K562 (cell line): ENCODE data around the gene IPO13. TPM values are rescaled to one million over a fixed set of nuclear protein-coding genes. Genes with fewer than 3 reads are reported as not detected.
A peak's percentile ranks its signal among the peaks of the same experiment; 100 is the strongest.

Experiments
- ARID2 ChIP-seq: fragments of 450-650 bp; IDR thresholded peaks from 2 replicates; pipeline ENCODE4 v1.6.1; 2017; ENCODE audit warnings: antibody characterized with exemption, mild to moderate bottlenecking
- ARNT ChIP-seq, 2 experiments: fragments of 450-650 bp; IDR thresholded peaks; 2 replicates each; pipeline ENCODE4 v1.6.1; 2016; ENCODE audit warnings: mild to moderate bottlenecking in 1 of 2
- BHLHE40 ChIP-seq: IDR thresholded peaks from 2 replicates; pipeline ENCODE4 v1.6.1; 2011; ENCODE audit warnings: low read length, improper control_type of control experiment
- CBX3 ChIP-seq, 2 experiments: IDR thresholded peaks; 1 replicate in 1 of 2; 2 replicates in 1 of 2; pipeline ENCODE4 v1.6.1; 2012; ENCODE audit warnings: inconsistent platforms in 2 of 2, low read length in 2 of 2, borderline replicate concordance in 1 of 2, control low read depth in 1 of 2
- CTCF ChIP-seq, 3 experiments: IDR thresholded peaks in 2 of 3; conservative IDR thresholded peaks in 1 of 3; 2 replicates each; pipeline ENCODE4 v1.5.1; 2011 to 2012; ENCODE audit warnings: low read length in 3 of 3, mild to moderate bottlenecking in 3 of 3, control low read depth in 2 of 3, improper control_type of control experiment in 1 of 3, inconsistent platforms in 1 of 3, low read depth in 1 of 3, mixed read lengths in 1 of 3, moderate library complexity in 1 of 3; ENCODE audit not compliant: insufficient read depth in 2 of 3
- GTF2A2 ChIP-seq: IDR thresholded peaks from 2 replicates; pipeline ENCODE4 v1.6.1; 2016; ENCODE audit warnings: mild to moderate bottlenecking, missing genetic modification characterization, missing compliant biosample characterization
- HMBOX1 ChIP-seq: sonication (generic); IDR thresholded peaks from 2 replicates; pipeline ENCODE4 v1.6.1; 2016
- MAFF ChIP-seq: IDR thresholded peaks from 2 replicates; pipeline ENCODE4 v1.6.1; 2012; ENCODE audit warnings: low read length, improper control_type of control experiment
- NRF1 ChIP-seq, 2 experiments: fragments of 450-650 bp; IDR thresholded peaks in 1 of 2; conservative IDR thresholded peaks in 1 of 2; 2 replicates each; pipeline ENCODE4 v1.6.1; 2014; ENCODE audit warnings: mild to moderate bottlenecking in 2 of 2
- PREB ChIP-seq: sonication (generic); formaldehyde crosslinking; IDR thresholded peaks from 2 replicates; pipeline ENCODE4 v1.8.1; 2023; ENCODE audit warnings: mild to moderate bottlenecking, missing genetic modification reagents
- RAD21 ChIP-seq, 2 experiments: fragments of 250-450 bp in 1 of 2; fragments of 450-650 bp in 1 of 2; sonication (Bioruptor Pico) in 1 of 2; formaldehyde crosslinking in 1 of 2; IDR thresholded peaks in 1 of 2; conservative IDR thresholded peaks in 1 of 2; 2 replicates each; pipeline versions ENCODE4 v1.4.0 to v1.8.0; 2020 to 2022; ENCODE audit warnings: mild to moderate bottlenecking in 2 of 2, moderate library complexity in 1 of 2
- THAP12 ChIP-seq: fragments of 250-450 bp; sonication (Bioruptor Pico); IDR thresholded peaks from 2 replicates; pipeline ENCODE4 v1.9.0; 2021; ENCODE audit warnings: mild to moderate bottlenecking, inconsistent platforms
- TRIM28 ChIP-seq: fragments of 450-650 bp; IDR thresholded peaks from 2 replicates; pipeline ENCODE4 v1.6.1; 2017
- U2AF2 ChIP-seq: fragments of 200-400 bp; formaldehyde crosslinking; optimal IDR thresholded peaks from 2 replicates; pipeline ENCODE3; 2017; ENCODE audit warnings: low read depth, mild to moderate bottlenecking, low read length
- ZNF518B ChIP-seq: fragments of 250-450 bp; sonication (Bioruptor Pico); IDR thresholded peaks from 2 replicates; pipeline ENCODE4 v1.5.0; 2021; ENCODE audit warnings: mild to moderate bottlenecking, moderate library complexity
- ZNF696 ChIP-seq: fragments of 250-450 bp; sonication (Bioruptor Pico); conservative IDR thresholded peaks from 2 replicates; pipeline ENCODE4 v1.4.0; 2020; ENCODE audit warnings: mild to moderate bottlenecking, moderate library complexity
- polyA plus RNA-seq, 8 experiments: library from polyadenylated mRNA; depleted of rRNA in 4 of 8; stranded (reverse) in 5 of 8; unstranded in 3 of 8; fragments of >200 nt; fragmentation: Nextera tagmentation in 2 of 8; fragmentation: Illumina TruSeq in 1 of 8; extraction: Ambion mirVana in 2 of 8; extraction: Trizol in 1 of 8; gene quantifications; 2 replicates each; pipeline versions ENCODE4 v1.2.1 to v1.2.3, GENCODE V29; 2011 to 2014; ENCODE audit warnings: inconsistent platforms in 1 of 8, missing spikeins in 1 of 8
- total RNA-seq, 7 experiments: library from RNA; depleted of rRNA in 6 of 7; stranded (reverse); fragments of >200 nt in 6 of 7; fragmentation: Illumina TruSeq in 2 of 7; extraction: Trizol in 2 of 7; gene quantifications; 2 replicates each; pipeline versions ENCODE4 v1.2.1 to v1.2.3, GENCODE V29; 2011 to 2021; ENCODE audit warnings: low replicate concordance in 1 of 7

IPO13 gene
- total and polyA plus RNA-seq, 9 of the 15 experiments (the other 6 are each of a cell fraction or from before 2014, with no cell fraction given), result 7.0 to 30.8 (median 16.2) TPM

- TF ChIP-seq ARNT (IDR thresholded peaks at IDR 0.05) (no peak), GTF2A2 (tag) (no peak), NRF1 (conservative IDR thresholded peaks at IDR 0.05 in 1 of 2, IDR thresholded peaks at IDR 0.05 in 1 of 2) (no peak), ZNF518B (no peak), PREB (CRISPR knock-in tag) (no peak), TRIM28 (no peak), CBX3 (IDR thresholded peaks at IDR 0.05; ENCODE audit: borderline replicate concordance in 1 of 2, low read length in 2 of 2) (no peak), CTCF (IDR thresholded peaks at IDR 0.05 in 2 of 3, conservative IDR thresholded peaks at IDR 0.05 in 1 of 3; ENCODE audit: insufficient read depth in 2 of 3, low read depth in 1 of 3, low read length in 3 of 3) (peak in 1 of 3 experiments; percentile 2; a peak in 1 of 6 replicates), BHLHE40 (no peak), THAP12 (CRISPR knock-in tag) (peak; percentile 35; the same call in 1 of the 2 replicates), MAFF (no peak), ZNF696 (CRISPR knock-in tag) (no peak), ARID2 (no peak), RAD21 (CRISPR knock-in tag; conservative IDR thresholded peaks at IDR 0.05 in 1 of 2, IDR thresholded peaks at IDR 0.05 in 1 of 2) (peak in 1 of 2 experiments; percentile 19; a peak in 1 of 4 replicates), U2AF2 (no peak), HMBOX1 (no peak)
Observed at GRCh38 chr1:43938892-43939587, 7.7 kb upstream of the IPO13 start (continued).
